GM12878 (cell line): ENCODE measurements around the gene TNFRSF14.

Experiments
- E4F1 ChIP-seq: fragments of 450-650 bp; IDR thresholded peaks from 2 replicates; pipeline ENCODE4 v1.6.1; 2018; ENCODE audit warnings: borderline replicate concordance, mild to moderate bottlenecking; ENCODE audit not compliant: partially characterized antibody
- PKNOX1 ChIP-seq: fragments of 450-650 bp; IDR thresholded peaks from 2 replicates; pipeline ENCODE4 v1.6.1; 2016; ENCODE audit warnings: mild to moderate bottlenecking

GRCh38 chr1:2542246-2542915 is 13.8 kb upstream of the TNFRSF14 start:
- TF ChIP-seq PKNOX1 (no peak), E4F1 (no peak)
